HL-60 (cell line): Measurements from ENCODE around the gene TOX4.

Experiments
- POLR2AphosphoS5 ChIP-seq: IDR thresholded peaks from 2 replicates; pipeline ENCODE4 v1.6.1; 2012; ENCODE audit warnings: low read depth
- TF ChIP-seq, protein P1 (sequence below): IDR thresholded peaks from one replicate; pipeline ENCODE4 v1.5.1; 2011; ENCODE audit warnings: low read length, control low read depth, inconsistent platforms; ENCODE audit not compliant: insufficient read depth

DNA sequence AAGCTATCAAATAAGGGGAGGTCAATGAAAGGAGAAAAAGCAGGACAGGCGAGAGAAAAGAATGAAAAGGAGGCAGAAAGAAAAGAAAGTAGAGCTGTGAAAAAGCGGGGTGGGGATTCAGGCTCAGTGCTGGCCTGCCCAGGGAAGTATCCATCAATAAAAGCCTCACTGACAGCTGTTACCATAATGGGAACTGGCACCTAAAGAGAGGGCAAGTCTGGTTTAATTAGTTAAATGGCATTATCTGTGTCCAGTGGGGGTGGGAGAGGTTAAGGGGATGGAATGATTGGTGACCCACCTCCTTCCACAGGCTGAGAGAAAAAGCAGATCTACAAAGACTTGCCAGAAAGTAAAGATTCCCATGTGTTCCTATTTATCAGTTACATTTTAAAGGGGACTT is 41.7 kb downstream of the TOX4 start:
- TF ChIP-seq POLR2AphosphoS5: no peak
- TF ChIP-seq, protein P1, sequence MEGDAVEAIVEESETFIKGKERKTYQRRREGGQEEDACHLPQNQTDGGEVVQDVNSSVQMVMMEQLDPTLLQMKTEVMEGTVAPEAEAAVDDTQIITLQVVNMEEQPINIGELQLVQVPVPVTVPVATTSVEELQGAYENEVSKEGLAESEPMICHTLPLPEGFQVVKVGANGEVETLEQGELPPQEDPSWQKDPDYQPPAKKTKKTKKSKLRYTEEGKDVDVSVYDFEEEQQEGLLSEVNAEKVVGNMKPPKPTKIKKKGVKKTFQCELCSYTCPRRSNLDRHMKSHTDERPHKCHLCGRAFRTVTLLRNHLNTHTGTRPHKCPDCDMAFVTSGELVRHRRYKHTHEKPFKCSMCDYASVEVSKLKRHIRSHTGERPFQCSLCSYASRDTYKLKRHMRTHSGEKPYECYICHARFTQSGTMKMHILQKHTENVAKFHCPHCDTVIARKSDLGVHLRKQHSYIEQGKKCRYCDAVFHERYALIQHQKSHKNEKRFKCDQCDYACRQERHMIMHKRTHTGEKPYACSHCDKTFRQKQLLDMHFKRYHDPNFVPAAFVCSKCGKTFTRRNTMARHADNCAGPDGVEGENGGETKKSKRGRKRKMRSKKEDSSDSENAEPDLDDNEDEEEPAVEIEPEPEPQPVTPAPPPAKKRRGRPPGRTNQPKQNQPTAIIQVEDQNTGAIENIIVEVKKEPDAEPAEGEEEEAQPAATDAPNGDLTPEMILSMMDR: no peak
